WTC11 (cell line): ENCODE data around the gene CLBA1. TPM values are rescaled to one million over a fixed set of nuclear protein-coding genes. Genes with fewer than 3 reads are reported as not detected.

Experiments
- ATAC-seq: fragments of 200-7000 bp; cut with Tn5 transposase; 2 replicates; pipeline ENCODE4 v1.10.0; 2021; ENCODE audit warnings: mild to moderate bottlenecking, moderate library complexity
- CTCF ChIA-PET: fragments of 300-600 bp; sonication (Branson Sonifier 250); formaldehyde crosslinking; loops from one replicate; lab custom pipeline; 2021; ENCODE audit warnings: antibody characterized with exemption; lab: Charles Lee
- POLR2A ChIA-PET: fragments of 350-600 bp; sonication (Branson Sonifier 250); formaldehyde crosslinking; loops from one replicate; lab custom pipeline; 2021; ENCODE audit warnings: antibody characterized with exemption; lab: Charles Lee
- DNase-seq: peaks from one replicate; pipeline ENCODE4 v3.0.0; 2021; ENCODE audit warnings: low spot score
- H3K27ac Mint-ChIP-seq: 2 replicates; pipeline ENCODE4 v1.8.0; 2021; ENCODE audit warnings: mixed read lengths
- H3K27me3 Mint-ChIP-seq: 2 replicates; pipeline ENCODE4 v1.8.0; 2021; ENCODE audit warnings: low read depth, mild to moderate bottlenecking, moderate library complexity, mixed read lengths
- H3K36me3 Mint-ChIP-seq: 2 replicates; pipeline ENCODE4 v1.8.0; 2021; ENCODE audit warnings: mixed read lengths
- H3K4me1 Mint-ChIP-seq: 2 replicates; pipeline ENCODE4 v1.8.0; 2022; ENCODE audit warnings: mixed read lengths
- H3K4me3 Mint-ChIP-seq: 2 replicates; pipeline ENCODE4 v1.8.0; 2021; ENCODE audit warnings: mild to moderate bottlenecking, moderate library complexity, mixed read lengths
- H3K9me3 Mint-ChIP-seq: 2 replicates; pipeline ENCODE4 v1.8.0; 2021; ENCODE audit warnings: mixed read lengths
- CBFB ChIP-seq: sonication (generic); formaldehyde crosslinking; IDR thresholded peaks from 2 replicates; pipeline ENCODE4 v1.8.1; 2022; ENCODE audit warnings: mild to moderate bottlenecking, low read depth, missing genetic modification reagents
- FOXP1 ChIP-seq: sonication (generic); formaldehyde crosslinking; IDR thresholded peaks from 2 replicates; pipeline ENCODE4 v1.8.0; 2022; ENCODE audit warnings: missing genetic modification reagents, mild to moderate bottlenecking, moderate library complexity, borderline replicate concordance
- GTF2I ChIP-seq: fragments of 250-450 bp; sonication (Bioruptor Pico); conservative IDR thresholded peaks from 2 replicates; pipeline ENCODE4 v1.4.0; 2021; ENCODE audit warnings: mild to moderate bottlenecking
- HMGA2 ChIP-seq: fragments of 250-450 bp; sonication (Bioruptor Pico); IDR thresholded peaks from 2 replicates; pipeline ENCODE4 v1.4.0; 2021; ENCODE audit warnings: mild to moderate bottlenecking, moderate library complexity
- RELA ChIP-seq: sonication (generic); formaldehyde crosslinking; IDR thresholded peaks from 2 replicates; pipeline ENCODE4 v1.8.1; 2022; ENCODE audit warnings: missing genetic modification reagents, mild to moderate bottlenecking, borderline replicate concordance
- SOX15 ChIP-seq: fragments of 250-450 bp; sonication (Bioruptor Pico); IDR thresholded peaks from 2 replicates; pipeline ENCODE4 v1.9.0; 2021; ENCODE audit warnings: mild to moderate bottlenecking
- TCF7 ChIP-seq: sonication (generic); formaldehyde crosslinking; IDR thresholded peaks from 2 replicates; pipeline ENCODE4 v1.8.0; 2022; ENCODE audit warnings: mild to moderate bottlenecking, low read depth, missing genetic modification reagents, moderate library complexity
- ZNF138 ChIP-seq: sonication (generic); formaldehyde crosslinking; conservative IDR thresholded peaks from 2 replicates; pipeline ENCODE4 v1.8.1; 2022; ENCODE audit warnings: mild to moderate bottlenecking, moderate library complexity, missing genetic modification reagents
- ZNF219 ChIP-seq: sonication (generic); formaldehyde crosslinking; IDR thresholded peaks from 2 replicates; pipeline ENCODE4 v1.8.0; 2023; ENCODE audit warnings: missing genetic modification reagents, mild to moderate bottlenecking, borderline replicate concordance
- ZNF317 ChIP-seq: sonication (generic); formaldehyde crosslinking; IDR thresholded peaks from 2 replicates; pipeline ENCODE4 v1.8.1; 2023; ENCODE audit warnings: low read depth, mild to moderate bottlenecking, moderate library complexity, missing genetic modification reagents, borderline replicate concordance
- ZNF671 ChIP-seq: fragments of 250-450 bp; sonication (Bioruptor Pico); IDR thresholded peaks from 2 replicates; pipeline ENCODE4 v1.8.0; 2021; ENCODE audit warnings: mild to moderate bottlenecking
- total RNA-seq: library from RNA; stranded (reverse); gene quantifications from 3 replicates; pipeline ENCODE4 v1.2.3, GENCODE V29; 2021
- TF ChIP-seq, protein P1 (sequence below): sonication (generic); formaldehyde crosslinking; conservative IDR thresholded peaks from 2 replicates; pipeline ENCODE4 v1.8.1; 2022; ENCODE audit warnings: mild to moderate bottlenecking, missing genetic modification reagents
- TF ChIP-seq, protein P2 (sequence below): sonication (generic); formaldehyde crosslinking; IDR thresholded peaks from 2 replicates; pipeline ENCODE4 v1.8.1; 2023; ENCODE audit warnings: mild to moderate bottlenecking, missing genetic modification reagents, moderate library complexity
- TF ChIP-seq, protein P3 (sequence below): sonication (generic); formaldehyde crosslinking; IDR thresholded peaks from 2 replicates; pipeline ENCODE4 v1.8.1; 2022; ENCODE audit warnings: mild to moderate bottlenecking, moderate library complexity, missing genetic modification reagents
- TF ChIP-seq, protein P4 (sequence below): sonication (generic); formaldehyde crosslinking; IDR thresholded peaks from 2 replicates; pipeline ENCODE4 v1.8.1; 2023; ENCODE audit warnings: mild to moderate bottlenecking, missing genetic modification reagents
- TF ChIP-seq, protein P5 (sequence below): sonication (generic); formaldehyde crosslinking; IDR thresholded peaks from 2 replicates; pipeline ENCODE4 v1.8.1; 2023; ENCODE audit warnings: mild to moderate bottlenecking, missing genetic modification reagents
- TF ChIP-seq, protein P6 (sequence below): sonication (generic); formaldehyde crosslinking; IDR thresholded peaks from 2 replicates; pipeline ENCODE4 v1.8.1; 2023; ENCODE audit warnings: mild to moderate bottlenecking, moderate library complexity, missing genetic modification reagents
- TF ChIP-seq, protein P7 (sequence below): sonication (generic); formaldehyde crosslinking; IDR thresholded peaks from 2 replicates; pipeline ENCODE4 v1.8.0; 2022; ENCODE audit warnings: mild to moderate bottlenecking, missing genetic modification reagents

CLBA1 gene
- total RNA-seq, 1 experiment from 2014 or later: 3.8 TPM

DNA sequence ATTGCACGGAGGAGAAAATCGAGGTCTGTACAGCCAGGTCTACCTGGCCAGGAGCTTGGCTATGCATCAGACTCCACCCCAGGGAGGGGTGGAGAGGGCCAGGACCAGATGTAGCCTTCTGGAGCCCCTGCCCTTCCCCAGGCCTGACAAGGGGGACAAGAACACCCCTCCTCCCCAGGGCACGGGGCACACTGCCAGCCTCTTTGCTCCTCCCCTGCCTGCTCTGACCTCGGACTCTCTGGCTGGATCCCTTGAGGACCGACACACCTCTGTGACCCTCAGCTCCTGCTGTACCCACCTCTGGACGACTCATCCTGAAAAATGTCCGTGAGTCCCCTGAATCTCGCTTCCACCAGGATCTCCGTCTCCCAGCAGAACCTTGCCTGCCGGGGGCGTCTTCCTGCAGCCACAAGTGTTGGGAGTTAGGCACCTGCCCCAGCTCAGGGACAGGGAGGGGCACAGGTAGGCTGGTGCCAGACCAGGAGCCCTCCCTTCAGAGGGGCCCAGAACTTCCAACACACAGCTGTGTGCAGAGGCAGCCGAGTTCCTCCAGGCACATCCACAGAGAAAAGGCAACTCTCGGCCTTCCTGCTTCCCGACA is 29.2 kb upstream of the CLBA1 start (continued):
- TF ChIP-seq, protein P1, sequence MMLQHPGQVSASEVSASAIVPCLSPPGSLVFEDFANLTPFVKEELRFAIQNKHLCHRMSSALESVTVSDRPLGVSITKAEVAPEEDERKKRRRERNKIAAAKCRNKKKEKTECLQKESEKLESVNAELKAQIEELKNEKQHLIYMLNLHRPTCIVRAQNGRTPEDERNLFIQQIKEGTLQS (CRISPR knock-in tag): no peak
- TF ChIP-seq ZNF317 (CRISPR knock-in tag) (no peak), GTF2I (CRISPR knock-in tag) (no peak), RELA (CRISPR knock-in tag) (no peak), CBFB (no peak), ZNF219 (CRISPR knock-in tag) (no peak), ZNF671 (no peak), SOX15 (CRISPR knock-in tag) (no peak)
- TF ChIP-seq, protein P2, sequence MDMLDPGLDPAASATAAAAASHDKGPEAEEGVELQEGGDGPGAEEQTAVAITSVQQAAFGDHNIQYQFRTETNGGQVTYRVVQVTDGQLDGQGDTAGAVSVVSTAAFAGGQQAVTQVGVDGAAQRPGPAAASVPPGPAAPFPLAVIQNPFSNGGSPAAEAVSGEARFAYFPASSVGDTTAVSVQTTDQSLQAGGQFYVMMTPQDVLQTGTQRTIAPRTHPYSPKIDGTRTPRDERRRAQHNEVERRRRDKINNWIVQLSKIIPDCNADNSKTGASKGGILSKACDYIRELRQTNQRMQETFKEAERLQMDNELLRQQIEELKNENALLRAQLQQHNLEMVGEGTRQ (CRISPR knock-in tag): no peak

DNA sequence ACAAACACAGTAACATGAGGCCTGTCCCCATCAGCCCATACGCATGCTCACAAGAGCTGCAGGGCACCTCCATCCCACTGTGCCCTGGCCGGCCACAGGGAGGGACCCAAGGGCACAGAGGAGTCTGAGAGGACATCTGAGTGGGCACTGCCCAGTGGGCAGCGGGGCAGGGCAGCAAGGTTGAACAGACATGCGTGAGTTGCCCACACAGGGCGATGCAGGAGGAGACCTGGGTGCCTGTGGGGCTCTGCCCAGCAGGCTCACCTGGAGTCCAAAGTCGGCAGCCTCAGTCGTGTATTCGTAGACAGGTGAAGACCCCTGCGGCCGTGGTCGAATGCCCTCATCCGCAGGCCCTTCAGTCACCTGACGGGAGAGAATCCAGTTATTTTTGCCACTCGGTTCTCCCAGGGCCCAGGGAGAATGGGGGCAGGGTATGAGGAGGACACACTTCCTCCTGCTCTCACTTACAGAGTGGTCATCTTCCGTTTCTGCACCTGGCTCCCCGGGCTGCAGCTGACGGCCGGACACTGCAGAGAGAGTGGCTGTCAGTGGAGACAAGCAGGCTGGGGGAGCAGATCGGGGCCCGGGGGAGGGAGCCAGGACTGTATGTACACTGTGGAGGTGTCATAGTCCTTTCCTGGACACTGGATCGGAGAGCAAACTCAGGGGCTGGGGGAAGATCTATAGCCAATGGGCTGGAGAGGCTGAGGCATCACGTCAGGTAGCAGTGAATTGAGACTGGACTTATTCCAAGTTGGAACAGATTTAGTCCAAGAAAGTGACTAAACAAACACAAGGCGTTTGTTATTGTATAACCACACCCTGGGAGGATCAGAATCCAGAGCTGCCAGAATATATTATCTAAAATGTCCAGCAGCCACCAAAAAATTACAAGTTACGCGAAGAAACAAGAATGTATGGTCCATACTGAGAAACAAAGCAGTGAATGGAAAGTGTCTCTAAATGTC is 28.2 kb upstream of the CLBA1 start:
- ATAC-seq: no peak
- no peaks in the 10 kb centered on the region for H3K9me3 Mint-ChIP-seq
- DNase-seq: no peak
- no peaks in the 10 kb centered on the region for H3K4me1 Mint-ChIP-seq
- ChIA-PET POLR2A (no interaction called here), CTCF (interaction anchor here (1.0 kb wide), 1 partner anchor 18 kb away, joined by 3 read pairs; no protein-coding TSS in a partner anchor)
- no peak overlapping the region for H3K4me3 Mint-ChIP-seq
- H3K27me3 Mint-ChIP-seq: peaks cover 5% of the 10 kb centered on the region
- H3K36me3 Mint-ChIP-seq: no peaks in the 10 kb centered on the region
- no peak overlapping the region for H3K27ac Mint-ChIP-seq
- no peak for TF ChIP-seq TCF7 (CRISPR knock-in tag)
- TF ChIP-seq, protein P3, sequence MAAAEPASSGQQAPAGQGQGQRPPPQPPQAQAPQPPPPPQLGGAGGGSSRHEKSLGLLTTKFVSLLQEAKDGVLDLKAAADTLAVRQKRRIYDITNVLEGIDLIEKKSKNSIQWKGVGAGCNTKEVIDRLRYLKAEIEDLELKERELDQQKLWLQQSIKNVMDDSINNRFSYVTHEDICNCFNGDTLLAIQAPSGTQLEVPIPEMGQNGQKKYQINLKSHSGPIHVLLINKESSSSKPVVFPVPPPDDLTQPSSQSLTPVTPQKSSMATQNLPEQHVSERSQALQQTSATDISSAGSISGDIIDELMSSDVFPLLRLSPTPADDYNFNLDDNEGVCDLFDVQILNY (CRISPR knock-in tag): no peak

DNA sequence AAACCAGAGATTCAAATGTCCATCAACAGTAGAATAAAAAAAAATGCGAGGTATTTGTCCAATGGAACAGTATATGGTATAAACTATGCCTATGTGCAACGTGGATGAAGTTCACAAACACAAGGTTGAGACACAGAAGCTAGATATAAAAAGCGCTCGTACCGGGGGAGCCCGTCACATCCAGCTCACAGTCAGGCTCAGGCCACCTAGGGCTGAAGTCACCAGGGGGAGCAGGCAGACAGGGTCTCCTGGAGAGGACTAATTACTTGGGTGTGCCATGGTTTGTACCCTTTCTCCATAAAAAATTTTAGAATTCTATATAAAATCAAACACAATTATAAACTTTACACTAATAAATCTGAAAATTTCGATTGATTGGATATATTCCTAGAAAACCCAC is 21.0 kb upstream of the CLBA1 start:
- ATAC-seq (no peak), DNase-seq (no peak)
- Mint-ChIP-seq H3K27ac (no peak overlapping the region), H3K4me3 (no peak overlapping the region), H3K4me1 (peaks cover 6% of the 10 kb centered on the region), H3K36me3 (no peaks in the 10 kb centered on the region), H3K9me3 (no peaks in the 10 kb centered on the region), H3K27me3 (peaks cover 5% of the 10 kb centered on the region)
- ChIA-PET POLR2A (no interaction called here), CTCF (interaction anchor here (1.1 to 2.1 kb wide), 2 partner anchors 11 to 32 kb away, joined by 4 to 10 read pairs; no protein-coding TSS in a partner anchor)
- TF ChIP-seq, protein P4, sequence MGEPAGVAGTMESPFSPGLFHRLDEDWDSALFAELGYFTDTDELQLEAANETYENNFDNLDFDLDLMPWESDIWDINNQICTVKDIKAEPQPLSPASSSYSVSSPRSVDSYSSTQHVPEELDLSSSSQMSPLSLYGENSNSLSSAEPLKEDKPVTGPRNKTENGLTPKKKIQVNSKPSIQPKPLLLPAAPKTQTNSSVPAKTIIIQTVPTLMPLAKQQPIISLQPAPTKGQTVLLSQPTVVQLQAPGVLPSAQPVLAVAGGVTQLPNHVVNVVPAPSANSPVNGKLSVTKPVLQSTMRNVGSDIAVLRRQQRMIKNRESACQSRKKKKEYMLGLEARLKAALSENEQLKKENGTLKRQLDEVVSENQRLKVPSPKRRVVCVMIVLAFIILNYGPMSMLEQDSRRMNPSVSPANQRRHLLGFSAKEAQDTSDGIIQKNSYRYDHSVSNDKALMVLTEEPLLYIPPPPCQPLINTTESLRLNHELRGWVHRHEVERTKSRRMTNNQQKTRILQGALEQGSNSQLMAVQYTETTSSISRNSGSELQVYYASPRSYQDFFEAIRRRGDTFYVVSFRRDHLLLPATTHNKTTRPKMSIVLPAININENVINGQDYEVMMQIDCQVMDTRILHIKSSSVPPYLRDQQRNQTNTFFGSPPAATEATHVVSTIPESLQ: no peak

DNA sequence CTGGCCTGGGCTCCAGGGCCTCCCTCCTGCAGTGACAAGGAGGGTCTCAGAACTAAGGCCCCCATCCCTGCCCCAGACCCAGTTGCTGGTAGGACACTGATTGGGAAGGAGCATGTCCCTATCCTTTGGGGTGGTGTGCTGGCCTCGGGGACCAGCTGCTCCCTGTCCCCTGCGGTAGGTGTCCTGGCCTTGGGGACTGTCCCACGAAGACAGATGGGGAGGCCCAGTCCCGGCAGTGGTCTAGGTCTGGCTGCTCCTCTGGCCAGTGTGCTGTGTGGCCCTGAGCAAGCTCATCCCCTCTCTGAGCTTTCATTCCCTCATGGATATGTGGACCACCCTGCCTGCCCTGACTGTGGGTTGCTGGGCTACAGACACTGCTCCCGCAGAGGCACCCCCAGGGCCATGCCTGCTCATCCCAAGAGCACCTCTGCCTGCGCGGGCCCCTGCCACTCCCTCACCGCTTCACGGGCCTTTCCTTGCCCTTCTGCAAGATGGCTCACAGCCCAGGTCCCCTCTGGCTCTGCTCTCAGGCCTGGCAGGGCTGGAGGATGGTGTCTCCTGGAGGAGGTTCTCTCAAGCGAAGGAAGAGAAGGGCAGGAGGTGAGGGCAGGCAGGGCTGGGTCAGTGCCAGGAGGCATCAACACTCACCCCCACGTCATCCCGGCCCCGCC is 19.9 kb upstream of the CLBA1 start:
- no peak overlapping the region for H3K4me3 Mint-ChIP-seq
- ChIA-PET POLR2A (no interaction called here), CTCF (no interaction called here)
- no peak overlapping the region for H3K27ac Mint-ChIP-seq
- no peaks in the 10 kb centered on the region for H3K9me3 Mint-ChIP-seq
- H3K4me1 Mint-ChIP-seq: peaks cover 6% of the 10 kb centered on the region
- no peaks in the 10 kb centered on the region for H3K36me3 Mint-ChIP-seq
- peaks cover 2% of the 10 kb centered on the region; the same call in 1 of the 2 replicates for H3K27me3 Mint-ChIP-seq
- DNase-seq: no peak
- ATAC-seq: no peak
- TF ChIP-seq HMGA2 (CRISPR knock-in tag) (no peak), ZNF138 (CRISPR knock-in tag) (no peak), FOXP1 (no peak)
- TF ChIP-seq, protein P5, sequence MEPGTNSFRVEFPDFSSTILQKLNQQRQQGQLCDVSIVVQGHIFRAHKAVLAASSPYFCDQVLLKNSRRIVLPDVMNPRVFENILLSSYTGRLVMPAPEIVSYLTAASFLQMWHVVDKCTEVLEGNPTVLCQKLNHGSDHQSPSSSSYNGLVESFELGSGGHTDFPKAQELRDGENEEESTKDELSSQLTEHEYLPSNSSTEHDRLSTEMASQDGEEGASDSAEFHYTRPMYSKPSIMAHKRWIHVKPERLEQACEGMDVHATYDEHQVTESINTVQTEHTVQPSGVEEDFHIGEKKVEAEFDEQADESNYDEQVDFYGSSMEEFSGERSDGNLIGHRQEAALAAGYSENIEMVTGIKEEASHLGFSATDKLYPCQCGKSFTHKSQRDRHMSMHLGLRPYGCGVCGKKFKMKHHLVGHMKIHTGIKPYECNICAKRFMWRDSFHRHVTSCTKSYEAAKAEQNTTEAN (CRISPR knock-in tag): no peak
- TF ChIP-seq, protein P6, sequence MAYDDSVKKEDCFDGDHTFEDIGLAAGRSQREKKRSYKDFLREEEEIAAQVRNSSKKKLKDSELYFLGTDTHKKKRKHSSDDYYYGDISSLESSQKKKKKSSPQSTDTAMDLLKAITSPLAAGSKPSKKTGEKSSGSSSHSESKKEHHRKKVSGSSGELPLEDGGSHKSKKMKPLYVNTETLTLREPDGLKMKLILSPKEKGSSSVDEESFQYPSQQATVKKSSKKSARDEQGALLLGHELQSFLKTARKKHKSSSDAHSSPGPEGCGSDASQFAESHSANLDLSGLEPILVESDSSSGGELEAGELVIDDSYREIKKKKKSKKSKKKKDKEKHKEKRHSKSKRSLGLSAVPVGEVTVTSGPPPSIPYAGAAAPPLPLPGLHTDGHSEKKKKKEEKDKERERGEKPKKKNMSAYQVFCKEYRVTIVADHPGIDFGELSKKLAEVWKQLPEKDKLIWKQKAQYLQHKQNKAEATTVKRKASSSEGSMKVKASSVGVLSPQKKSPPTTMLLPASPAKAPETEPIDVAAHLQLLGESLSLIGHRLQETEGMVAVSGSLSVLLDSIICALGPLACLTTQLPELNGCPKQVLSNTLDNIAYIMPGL: no peak
- TF ChIP-seq, protein P7, sequence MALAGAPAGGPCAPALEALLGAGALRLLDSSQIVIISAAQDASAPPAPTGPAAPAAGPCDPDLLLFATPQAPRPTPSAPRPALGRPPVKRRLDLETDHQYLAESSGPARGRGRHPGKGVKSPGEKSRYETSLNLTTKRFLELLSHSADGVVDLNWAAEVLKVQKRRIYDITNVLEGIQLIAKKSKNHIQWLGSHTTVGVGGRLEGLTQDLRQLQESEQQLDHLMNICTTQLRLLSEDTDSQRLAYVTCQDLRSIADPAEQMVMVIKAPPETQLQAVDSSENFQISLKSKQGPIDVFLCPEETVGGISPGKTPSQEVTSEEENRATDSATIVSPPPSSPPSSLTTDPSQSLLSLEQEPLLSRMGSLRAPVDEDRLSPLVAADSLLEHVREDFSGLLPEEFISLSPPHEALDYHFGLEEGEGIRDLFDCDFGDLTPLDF (CRISPR knock-in tag): no peak
